Measurements from ENCODE around the gene GOLPH3L. TPM values are rescaled to one million over a fixed set of nuclear protein-coding genes. Genes with fewer than 3 reads are reported as not detected.
A peak's percentile ranks its signal among the peaks of the same experiment; 100 is the strongest.
"Not testable (repeated sequence)": the region's sequence is repeated elsewhere in the genome, so short reads cannot be mapped to it uniquely, and the experiment has no call there.

Gene GOLPH3L
- total and polyA plus RNA-seq, 7 donors: 6.6 to 27.5 (median 12.1) TPM

DNA sequence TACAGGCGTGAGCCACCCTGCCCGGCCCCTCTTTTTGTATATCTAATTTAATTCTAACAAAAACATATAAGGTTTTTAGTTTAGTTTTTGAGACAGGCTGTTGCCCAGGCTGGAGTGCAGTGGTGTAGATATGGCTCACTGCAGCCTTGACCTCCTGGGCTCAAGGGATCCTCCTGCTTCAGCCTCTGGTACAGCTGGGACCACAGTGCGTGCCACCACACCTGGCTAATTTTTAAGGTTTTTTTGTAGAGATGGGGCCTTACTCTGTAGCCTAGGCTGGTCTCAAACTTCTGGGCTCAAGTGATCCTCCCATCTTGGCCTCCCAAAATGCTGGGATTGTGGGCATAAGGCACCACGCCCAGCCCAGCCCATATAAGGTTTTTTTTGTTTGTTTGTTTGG lies 86.4 kb downstream of the GOLPH3L start:
- WGBS, 3 donors: 97 to 99% (median 98%) methylated on average over 4 of the region's 4 CpGs
- no peak for DNase-seq
- intact Hi-C loops (cut with DNase I): no loop called here
- Histone ChIP-seq H3K27ac (peak overlapping the region; percentile 70), H3K9me3 (no peaks in the 10 kb centered on the region), H3K4me1 (peaks cover 14% of the 10 kb centered on the region), H3K27me3 (ENCODE audit: insufficient read depth in 3 of 3, low read length in 2 of 3) (no peaks in the 10 kb centered on the region), H3K36me3 (ENCODE audit: insufficient read depth in 1 of 2, low read depth in 1 of 2) (peaks cover 0 to 7% of the 10 kb centered on the region in 2 donors), H3K4me3 (no peak overlapping the region)
- ATAC-seq: no peak
- TF ChIP-seq, protein P1, sequence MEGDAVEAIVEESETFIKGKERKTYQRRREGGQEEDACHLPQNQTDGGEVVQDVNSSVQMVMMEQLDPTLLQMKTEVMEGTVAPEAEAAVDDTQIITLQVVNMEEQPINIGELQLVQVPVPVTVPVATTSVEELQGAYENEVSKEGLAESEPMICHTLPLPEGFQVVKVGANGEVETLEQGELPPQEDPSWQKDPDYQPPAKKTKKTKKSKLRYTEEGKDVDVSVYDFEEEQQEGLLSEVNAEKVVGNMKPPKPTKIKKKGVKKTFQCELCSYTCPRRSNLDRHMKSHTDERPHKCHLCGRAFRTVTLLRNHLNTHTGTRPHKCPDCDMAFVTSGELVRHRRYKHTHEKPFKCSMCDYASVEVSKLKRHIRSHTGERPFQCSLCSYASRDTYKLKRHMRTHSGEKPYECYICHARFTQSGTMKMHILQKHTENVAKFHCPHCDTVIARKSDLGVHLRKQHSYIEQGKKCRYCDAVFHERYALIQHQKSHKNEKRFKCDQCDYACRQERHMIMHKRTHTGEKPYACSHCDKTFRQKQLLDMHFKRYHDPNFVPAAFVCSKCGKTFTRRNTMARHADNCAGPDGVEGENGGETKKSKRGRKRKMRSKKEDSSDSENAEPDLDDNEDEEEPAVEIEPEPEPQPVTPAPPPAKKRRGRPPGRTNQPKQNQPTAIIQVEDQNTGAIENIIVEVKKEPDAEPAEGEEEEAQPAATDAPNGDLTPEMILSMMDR (IDR thresholded peaks at IDR 0.05): no peak

DNA sequence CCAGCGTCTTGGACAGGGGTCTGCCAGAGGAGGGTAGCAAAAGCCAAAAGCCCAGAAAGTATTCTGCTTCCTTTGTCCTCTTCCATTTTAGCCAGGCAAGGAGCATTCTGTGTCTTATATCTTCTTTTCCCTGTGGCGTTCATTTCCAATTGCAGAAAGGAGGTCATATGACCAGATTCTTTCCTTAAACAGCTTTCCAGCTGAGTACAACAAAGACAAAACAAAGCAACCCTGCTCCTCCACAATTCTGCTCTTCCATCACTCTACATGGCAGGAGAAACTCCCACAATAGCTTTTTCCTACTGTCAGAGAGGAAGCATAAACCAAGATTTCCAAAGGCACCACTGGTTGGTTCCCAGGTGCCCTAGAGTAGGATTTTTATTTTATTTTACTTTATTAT lies 87.2 kb downstream of the GOLPH3L start:
- H3K27ac ChIP-seq: no peak overlapping the region
- no peak for ATAC-seq
- intact Hi-C loops (cut with DNase I): no loop called here
- H3K36me3 ChIP-seq (ENCODE audit: insufficient read depth in 1 of 2, low read depth in 1 of 2): no peaks in the 10 kb centered on the region
- TF ChIP-seq, protein P1 (IDR thresholded peaks at IDR 0.05): no peak
- H3K4me3 ChIP-seq: no peak overlapping the region
- no peak for DNase-seq
- 37 to 51% (median 46%) methylated on average over 2 of the region's 2 CpGs for WGBS, 3 donors
- no peaks in the 10 kb centered on the region for H3K9me3 ChIP-seq
- peaks cover 19% of the 10 kb centered on the region for H3K4me1 ChIP-seq
- H3K27me3 ChIP-seq (ENCODE audit: insufficient read depth in 3 of 3, low read length in 2 of 3): no peaks in the 10 kb centered on the region

DNA sequence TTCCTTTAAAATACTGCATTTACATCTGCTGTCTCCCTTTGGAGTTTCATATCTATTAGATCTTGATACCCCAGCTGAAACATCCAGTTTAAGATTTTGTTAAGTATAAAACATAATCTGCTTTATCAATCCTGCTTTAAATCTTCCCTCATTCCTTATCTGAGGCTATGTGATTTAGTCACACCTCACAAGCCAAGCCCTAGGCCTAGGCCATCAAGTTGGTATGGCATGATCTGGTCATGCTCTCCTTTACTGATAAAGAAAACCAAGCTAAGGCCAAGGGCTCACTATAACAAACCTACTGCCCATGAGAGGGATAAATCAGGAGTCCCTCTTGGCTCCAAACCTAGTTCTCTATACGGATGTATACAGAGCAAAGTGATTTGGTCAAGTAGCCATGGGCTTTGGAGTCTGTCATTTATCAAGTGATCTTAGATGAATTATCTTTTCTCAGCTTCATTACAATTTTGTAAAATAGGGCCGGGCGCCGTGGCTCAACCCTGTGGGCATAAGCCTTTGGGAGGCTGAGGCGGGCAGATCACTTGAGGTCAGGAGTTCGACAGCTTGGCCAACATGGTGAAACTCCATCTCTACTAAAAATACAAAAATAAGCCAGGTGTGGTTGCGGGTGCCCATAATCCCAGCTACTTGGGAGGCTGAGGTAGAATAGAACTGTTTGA lies 90.4 kb downstream of the GOLPH3L start:
- no peak overlapping the region for H3K27ac ChIP-seq
- H3K4me1 ChIP-seq: peaks cover 9% of the 10 kb centered on the region
- intact Hi-C loops (cut with DNase I): no loop called here
- TF ChIP-seq, protein P1 (IDR thresholded peaks at IDR 0.05): no peak
- ATAC-seq: no peak
- H3K36me3 ChIP-seq (ENCODE audit: insufficient read depth in 1 of 2, low read depth in 1 of 2): no peaks in the 10 kb centered on the region
- H3K9me3 ChIP-seq: no peaks in the 10 kb centered on the region
- 84 to 93% (median 90%) methylated on average over 7 of the region's 7 CpGs for WGBS, 3 donors
- H3K27me3 ChIP-seq (ENCODE audit: insufficient read depth in 3 of 3, low read length in 2 of 3): no peaks in the 10 kb centered on the region
- H3K4me3 ChIP-seq: no peak overlapping the region
- no peak for DNase-seq

DNA sequence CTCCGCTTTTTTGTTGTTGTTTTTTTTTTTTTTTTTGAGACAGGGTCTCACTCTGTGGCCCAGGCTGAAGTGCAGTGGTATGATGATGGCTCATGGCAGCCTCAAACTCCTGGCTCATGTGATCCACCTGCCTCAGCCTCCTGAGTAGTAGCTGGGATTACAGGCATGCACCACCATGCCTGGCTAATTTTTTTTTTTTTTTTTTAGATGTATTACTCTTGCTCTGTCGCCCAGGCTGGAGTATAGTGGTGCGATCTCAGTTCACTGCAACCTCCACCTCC lies 91.6 kb downstream of the GOLPH3L start:
- ATAC-seq; H3K36me3 ChIP-seq (ENCODE audit: insufficient read depth in 1 of 2, low read depth in 1 of 2); H3K27me3 ChIP-seq (ENCODE audit: insufficient read depth in 3 of 3, low read length in 2 of 3); intact Hi-C loops (cut with DNase I); DNase-seq; H3K9me3 ChIP-seq; H3K4me1 ChIP-seq; H3K4me3 ChIP-seq: not testable (repeated sequence)
- peak overlapping the region; percentile 65 for H3K27ac ChIP-seq
- WGBS, 3 donors: 95 to 97% (median 97%) methylated on average over 3 of the region's 3 CpGs

DNA sequence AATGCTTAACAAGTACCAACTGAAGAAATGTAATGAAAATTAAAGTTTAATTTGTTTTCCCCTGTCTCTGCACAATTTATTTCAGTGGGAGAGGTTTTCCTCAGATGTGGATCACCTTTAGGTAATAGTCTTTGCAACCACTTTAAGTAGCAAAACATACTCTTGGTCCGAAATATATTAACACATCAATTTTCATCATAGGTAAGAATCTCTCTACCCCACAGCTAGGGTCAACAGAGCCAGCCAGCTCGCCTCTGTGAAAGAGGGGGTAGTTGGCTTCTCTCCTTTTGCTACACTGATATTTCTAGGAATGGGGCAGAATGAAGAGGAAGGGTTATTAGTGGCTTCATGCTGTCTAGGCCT lies 92.7 kb downstream of the GOLPH3L start:
- no peak for DNase-seq
- TF ChIP-seq, protein P1 (IDR thresholded peaks at IDR 0.05): no peak
- 95 to 97% (median 96%) methylated on average over 2 of the region's 2 CpGs for WGBS, 3 donors
- H3K27ac ChIP-seq: peak overlapping the region; percentile 65
- H3K36me3 ChIP-seq (ENCODE audit: insufficient read depth in 1 of 2, low read depth in 1 of 2): peaks cover 0 to 5% of the 10 kb centered on the region in 2 donors
- no peaks in the 10 kb centered on the region for H3K9me3 ChIP-seq
- intact Hi-C loops (cut with DNase I): no loop called here
- no peaks in the 10 kb centered on the region for H3K27me3 ChIP-seq (ENCODE audit: insufficient read depth in 3 of 3, low read length in 2 of 3)
- no peak overlapping the region for H3K4me3 ChIP-seq
- peaks cover 9% of the 10 kb centered on the region for H3K4me1 ChIP-seq
- no peak for ATAC-seq

Data from psoas muscle (tissue), 8 donors.